UCSD-AML1 (cell line): Measurements from ENCODE around the gene TUBA1C.
A peak's percentile ranks its signal among the peaks of the same experiment; 100 is the strongest.

Source experiments
- DNase-seq: peaks from one replicate; lab custom pipeline; 2025; ENCODE audit not compliant: unreplicated experiment; lab: John Stamatoyannopoulos, UW

The TUBA1C gene

GRCh38 chr12:49264873-49265792 is at the start of gene TUBA1C:
Gene TUBA1C (plus strand): TSS chr12:49265082. CDS start chr12:49265182, 100 bp downstream.
- peak; percentile 96 for DNase-seq

- DNase-seq, result no peak
Measured at GRCh38 chr12:49219417-49220026, 45.4 kb upstream of the TUBA1C start.

DNA sequence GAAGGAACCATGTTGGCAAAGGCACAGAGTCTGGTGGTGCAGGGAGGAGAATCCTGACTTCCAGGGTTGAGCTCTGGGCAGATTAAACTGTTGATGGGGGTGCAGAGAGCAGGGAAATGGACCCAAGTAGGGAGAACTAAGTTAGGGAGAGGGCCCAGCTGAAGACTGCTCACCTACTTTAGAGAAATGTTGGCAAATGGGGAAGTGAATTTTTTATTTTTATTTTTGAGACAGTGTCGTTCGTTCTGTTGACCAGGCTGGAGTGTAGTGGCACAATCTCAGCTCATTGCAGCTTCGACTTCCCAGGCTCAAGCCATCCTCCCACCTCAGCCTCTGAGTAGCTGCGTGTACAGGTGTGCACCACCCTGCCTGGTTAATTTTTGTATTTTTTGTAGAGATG is 43.9 kb upstream of the TUBA1C start:
- DNase-seq, result no peak

DNA sequence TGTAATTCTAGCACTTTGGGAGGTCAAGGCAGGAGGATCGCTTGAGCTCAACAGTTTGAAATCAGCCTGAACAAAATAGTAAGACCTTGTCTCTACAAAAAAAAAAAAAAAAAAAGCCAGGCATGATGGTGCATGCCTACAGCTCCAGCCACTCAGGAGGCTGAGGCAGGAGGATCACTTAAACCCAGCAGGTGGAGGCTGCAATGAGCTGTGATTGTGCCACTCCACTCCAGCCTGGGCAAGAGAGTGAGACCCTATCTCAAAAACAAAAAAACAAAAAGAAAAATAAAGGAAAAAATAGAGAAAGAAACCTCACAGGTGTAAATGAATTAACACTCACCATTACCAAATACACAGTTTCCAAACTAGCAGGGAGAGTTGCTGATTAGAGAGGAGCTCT is 41.8 kb upstream of the TUBA1C start:
- no peak for DNase-seq

DNA sequence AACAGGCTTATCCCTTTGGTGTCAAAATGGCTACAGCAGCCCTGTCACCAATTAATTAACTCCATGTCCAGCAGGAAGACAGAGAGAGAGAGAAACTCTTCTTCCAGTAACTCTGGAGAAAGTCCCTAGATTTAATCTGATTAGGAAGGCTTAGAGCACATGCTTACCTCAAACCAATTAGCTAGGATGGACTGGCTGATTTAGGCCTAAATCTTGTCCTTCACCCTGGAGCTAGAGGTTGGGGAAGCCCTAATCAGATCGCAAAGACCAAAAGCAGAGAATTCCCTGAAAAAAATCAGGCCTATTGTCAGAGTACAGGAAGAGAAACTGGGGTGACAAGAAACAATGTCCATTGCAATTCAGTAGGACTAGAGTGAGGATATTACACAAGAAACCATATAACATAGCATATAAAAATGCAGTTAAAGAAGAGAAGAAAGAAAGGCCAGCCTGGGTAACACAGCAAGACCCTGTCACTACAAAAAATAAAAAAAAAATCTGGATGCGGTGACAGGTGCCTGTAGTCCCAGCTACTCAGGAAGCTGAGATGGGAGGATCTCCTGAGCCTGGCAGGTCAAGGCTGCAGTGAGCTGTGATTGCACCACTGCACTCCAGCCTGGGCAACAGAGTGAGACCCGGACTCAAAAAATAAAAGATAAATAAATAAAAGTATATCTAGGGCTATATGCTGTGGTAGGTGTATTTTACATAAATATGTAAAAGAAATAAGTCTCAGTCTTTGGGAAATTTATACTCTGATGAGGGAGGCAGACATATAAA is 41.1 kb upstream of the TUBA1C start:
- DNase-seq, result no peak

DNA sequence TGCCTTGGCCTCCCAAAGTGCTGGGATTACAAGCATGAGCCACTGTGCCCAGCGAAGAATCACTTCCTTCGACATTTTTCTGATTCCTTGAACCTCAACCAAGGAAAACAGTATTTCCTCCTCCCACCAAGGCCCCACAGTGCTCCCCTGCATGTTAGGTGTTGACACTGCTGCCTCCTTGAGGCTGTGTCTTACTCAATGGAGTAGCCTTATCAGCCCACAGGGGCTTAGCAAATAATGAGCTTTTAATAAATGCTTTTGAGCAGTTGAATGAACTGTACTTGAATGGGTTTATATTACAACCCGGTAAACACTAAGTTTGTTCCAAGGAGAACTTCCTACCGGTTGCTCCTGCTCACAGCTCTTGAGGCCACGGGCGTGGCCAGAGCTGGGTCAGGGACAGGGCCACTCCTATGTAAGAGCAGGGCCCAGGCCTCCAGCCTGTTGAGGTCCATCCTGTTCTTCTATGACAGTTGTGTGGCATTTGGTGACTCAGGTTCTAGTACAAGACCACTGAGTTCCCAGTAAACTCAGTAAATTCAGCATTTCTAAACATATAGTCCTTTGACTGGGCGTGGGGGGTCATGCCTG is 39.2 kb upstream of the TUBA1C start:
- DNase-seq, result peak; percentile 21

DNA sequence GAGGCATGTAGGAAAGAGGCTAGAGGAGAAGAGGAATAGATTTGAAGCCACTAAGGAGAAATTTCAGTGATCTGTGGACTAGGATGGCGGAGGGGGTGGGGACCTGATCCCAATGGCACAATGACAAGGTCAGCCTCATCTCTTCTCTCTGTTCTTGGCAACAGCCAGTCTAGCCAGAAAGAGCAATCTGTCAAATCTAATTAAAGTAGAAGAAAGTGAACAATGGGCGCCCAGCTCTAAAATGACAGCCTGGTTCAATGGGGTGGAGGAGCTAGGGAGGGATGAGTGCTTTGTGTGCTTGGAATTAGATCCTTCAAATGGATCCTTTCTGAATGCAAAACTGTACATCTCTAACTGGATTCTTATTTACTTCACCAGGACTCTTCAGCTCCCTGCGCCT is 37.2 kb upstream of the TUBA1C start:
- DNase-seq, result no peak

DNA sequence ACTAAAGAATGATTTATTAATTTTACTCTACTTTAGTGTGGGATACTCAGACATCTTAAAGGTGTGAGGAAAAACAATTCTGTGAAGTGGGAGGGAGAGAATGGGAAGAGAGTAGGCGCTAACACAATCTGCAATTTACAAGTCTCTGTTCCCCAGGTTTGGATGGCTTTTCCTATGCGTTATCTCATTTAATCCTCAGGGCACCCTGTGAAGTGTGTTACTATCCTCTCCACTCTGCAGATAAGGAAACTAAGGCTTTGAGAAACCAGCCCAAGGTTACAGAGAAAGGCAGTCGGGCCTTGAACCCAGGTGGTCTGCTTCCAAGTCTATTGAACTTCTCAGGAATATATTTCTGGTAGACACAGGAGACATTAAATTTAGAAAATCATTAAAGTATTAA is 36.2 kb upstream of the TUBA1C start:
- DNase-seq, result no peak

GRCh38 chr12:49230176-49230804 is 34.6 kb upstream of the TUBA1C start:
- DNase-seq, result no peak

DNA sequence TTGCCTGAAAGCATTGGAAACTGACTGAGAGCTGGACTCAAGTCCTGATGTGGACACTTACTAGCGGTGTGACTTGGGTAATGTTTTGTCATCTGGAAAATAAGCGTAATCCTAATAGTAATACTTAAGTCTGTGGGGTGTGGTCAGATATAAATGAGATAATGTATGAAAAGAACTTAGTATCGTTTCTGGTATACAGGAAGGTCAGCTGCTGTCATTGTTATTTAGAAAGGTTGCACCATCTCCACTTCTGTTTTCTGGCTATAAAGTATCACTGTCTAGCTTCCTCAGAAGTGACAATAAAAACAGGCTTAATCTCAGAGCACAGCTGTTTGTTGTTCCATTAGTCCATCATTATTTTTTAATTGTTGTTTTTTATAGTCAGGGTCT is 34.1 kb upstream of the TUBA1C start:
- no peak for DNase-seq

DNA sequence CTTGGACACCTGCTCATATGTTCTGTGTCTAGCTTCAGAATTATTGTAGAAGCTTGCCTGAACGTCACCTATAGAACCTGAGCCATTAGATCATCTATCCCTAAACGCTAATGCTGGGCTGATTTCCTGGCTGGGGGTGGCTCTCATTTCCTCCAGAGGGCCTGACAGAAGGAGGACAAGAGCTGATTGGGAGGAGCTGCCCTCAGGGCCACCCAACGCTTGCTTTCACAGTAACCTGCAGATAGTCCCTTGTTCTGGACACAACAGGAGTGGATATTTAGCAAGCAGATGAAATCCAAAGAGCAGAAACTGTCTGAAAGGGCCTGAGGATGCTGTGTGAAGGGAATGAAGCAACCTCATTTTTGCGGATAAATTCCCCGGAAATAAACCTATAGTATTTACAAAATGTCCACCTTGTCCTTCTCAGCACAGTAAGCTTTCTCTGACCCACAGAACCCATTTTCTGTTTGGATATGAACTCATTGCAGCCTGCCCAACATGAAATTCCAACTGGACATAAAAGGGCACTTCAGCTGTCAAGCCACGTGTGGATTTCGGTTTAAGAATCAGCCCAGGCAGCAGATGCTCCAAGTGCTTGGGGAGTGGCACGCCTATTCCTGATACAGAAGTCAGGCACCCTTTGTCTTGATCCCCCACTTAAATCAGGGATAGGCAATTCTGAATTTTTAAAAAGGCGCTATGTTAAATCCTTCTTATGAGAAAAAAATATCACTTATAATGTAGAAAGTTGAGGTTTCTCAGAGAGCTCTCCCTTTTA is 32.8 kb upstream of the TUBA1C start:
- DNase-seq, result no peak

DNA sequence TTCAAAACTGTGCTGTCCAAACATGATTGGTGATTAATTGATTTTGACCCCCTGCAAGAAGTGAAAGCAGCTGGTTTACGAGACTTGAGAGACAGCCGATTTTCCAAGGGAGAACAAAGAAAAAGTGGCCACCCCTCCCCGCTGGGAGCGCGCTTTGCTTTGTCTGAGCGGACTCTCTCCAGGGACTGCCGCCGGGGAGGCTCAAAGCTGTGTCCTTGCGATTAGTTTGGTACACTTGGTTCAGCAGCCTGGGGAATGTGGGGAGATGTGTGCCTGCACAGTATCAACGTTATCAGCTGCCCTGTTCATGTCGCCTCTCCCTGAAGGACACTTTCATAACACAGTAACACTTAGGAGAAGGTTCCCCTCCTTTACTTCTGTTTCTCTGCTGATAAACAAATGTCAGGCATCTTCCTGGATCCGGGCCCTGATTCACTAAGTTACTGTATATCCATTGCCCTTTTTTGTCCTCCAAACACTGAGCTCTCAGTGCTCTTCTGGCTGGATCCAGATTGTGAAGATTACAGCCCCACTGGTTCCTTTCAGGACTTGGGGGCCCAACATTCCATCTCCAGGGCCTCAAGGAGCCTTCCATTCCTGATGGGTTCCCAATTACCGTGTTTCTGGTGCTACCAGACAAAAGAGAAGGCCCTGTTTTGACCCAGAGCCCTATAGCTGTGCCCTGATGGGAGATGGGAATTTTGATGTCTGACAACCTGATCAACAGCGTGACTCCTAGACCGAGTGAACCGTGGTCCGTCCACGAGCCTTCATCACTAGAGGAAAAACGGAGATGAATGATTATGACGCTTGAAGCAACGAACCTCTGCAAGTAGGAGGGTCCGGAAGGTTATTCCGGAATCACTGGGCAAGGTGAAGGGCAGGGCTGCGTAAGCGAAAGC is 31.7 kb upstream of the TUBA1C start:
- no peak for DNase-seq

- DNase-seq, result peak; percentile 77
Measured at GRCh38 chr12:49233842-49234526, 30.9 kb upstream of the TUBA1C start.

DNA sequence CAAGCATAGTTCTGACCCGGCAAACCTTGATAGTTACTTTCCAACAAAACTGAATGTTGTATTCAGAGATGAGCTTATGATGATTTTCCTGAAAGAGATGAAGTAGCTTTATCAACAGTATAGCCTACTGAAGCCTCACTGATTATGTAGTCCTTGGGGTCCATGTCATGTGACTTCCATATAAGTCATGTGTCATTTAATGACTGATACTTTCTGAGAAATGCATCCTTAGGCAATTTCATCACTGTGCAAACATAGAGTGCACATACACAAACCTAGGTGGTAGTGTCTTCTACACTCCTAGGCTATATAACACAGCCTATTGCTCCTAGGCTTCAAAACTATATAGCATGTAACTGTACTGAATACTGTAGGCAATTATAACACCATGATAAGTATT is 28.5 kb upstream of the TUBA1C start:
- no peak for DNase-seq

- DNase-seq, result no peak
Measured at GRCh38 chr12:49243631-49244030, 21.3 kb upstream of the TUBA1C start.

DNA sequence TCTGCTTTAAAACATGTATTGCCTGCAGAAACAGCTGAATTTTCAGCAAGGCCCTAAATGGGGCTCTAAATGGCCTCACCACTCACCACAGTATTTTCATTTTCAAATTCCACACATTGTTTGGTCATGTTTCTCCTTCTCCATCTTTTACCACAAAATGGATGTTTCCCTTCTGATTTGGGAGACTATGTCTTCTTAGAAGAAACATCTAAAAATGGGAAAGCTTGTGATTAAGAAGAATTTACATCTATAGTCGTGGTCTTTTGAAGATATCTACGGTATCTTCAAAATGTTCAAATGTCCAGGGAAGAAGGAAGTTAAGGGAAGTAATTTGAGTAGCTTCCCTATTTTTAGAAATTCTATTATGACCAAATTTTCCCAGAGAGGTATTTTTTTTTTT is 20.7 kb upstream of the TUBA1C start:
- no peak for DNase-seq

DNA sequence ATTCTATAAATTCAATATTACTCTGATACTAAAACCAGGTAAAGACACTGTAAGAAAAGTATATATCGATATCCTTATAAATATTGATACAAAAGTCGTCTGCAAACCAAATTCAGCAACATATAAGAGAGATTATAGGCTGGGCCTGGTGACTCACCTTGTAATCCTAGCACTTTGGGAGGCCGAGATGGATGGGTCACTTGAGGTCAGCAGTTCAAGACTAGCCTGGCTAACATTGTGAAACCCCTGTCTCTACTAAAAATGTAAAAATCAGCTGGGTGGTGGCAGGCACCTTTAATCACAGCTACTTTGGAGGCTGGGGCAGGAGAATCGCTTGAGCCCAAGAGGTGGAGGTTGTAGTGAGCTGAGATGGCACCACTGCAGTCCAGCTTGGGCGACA is 13.5 kb upstream of the TUBA1C start:
- DNase-seq, result no peak

GRCh38 chr12:49253033-49253623 is 11.8 kb upstream of the TUBA1C start:
- no peak for DNase-seq
